Adipocyte (in vitro differentiated cells): ENCODE data around the gene OAS3.
"Not testable (repeated sequence)": the region's sequence is repeated elsewhere in the genome, so short reads cannot be mapped to it uniquely, and the experiment has no call there.

ENCODE experiments used
- DNase-seq: peaks from one replicate; pipeline ENCODE4 v3.0.0-alpha.2; 2015; ENCODE audit warnings: low read depth
- H3K27me3 ChIP-seq: replicated peaks from 2 replicates; pipeline ENCODE4 v1.7.0; 2013; ENCODE audit warnings: mild to moderate bottlenecking, low read length, moderate library complexity; ENCODE audit not compliant: control insufficient read depth, insufficient read depth
- H3K36me3 ChIP-seq: 2 replicates; pipeline ENCODE4 v1.7.0; 2013; ENCODE audit warnings: low read length, mild to moderate bottlenecking, moderate library complexity; ENCODE audit not compliant: control insufficient read depth, insufficient read depth, severe bottlenecking
- H3K4me1 ChIP-seq: 2 replicates; pipeline ENCODE4 v1.7.0; 2013; ENCODE audit warnings: mild to moderate bottlenecking, low read length, moderate library complexity; ENCODE audit not compliant: control insufficient read depth, insufficient read depth
- H3K4me3 ChIP-seq: 2 replicates; pipeline ENCODE4 v1.7.0; 2013; ENCODE audit warnings: mild to moderate bottlenecking, low read length, moderate library complexity
- H3K9ac ChIP-seq: 2 replicates; pipeline ENCODE4 v1.7.0; 2013; ENCODE audit warnings: mild to moderate bottlenecking, low read length, moderate library complexity
- H3K9me3 ChIP-seq: 2 replicates; pipeline ENCODE4 v1.7.0; 2013; ENCODE audit warnings: mild to moderate bottlenecking, low read length, moderate library complexity; ENCODE audit not compliant: control insufficient read depth

The OAS3 gene

DNA sequence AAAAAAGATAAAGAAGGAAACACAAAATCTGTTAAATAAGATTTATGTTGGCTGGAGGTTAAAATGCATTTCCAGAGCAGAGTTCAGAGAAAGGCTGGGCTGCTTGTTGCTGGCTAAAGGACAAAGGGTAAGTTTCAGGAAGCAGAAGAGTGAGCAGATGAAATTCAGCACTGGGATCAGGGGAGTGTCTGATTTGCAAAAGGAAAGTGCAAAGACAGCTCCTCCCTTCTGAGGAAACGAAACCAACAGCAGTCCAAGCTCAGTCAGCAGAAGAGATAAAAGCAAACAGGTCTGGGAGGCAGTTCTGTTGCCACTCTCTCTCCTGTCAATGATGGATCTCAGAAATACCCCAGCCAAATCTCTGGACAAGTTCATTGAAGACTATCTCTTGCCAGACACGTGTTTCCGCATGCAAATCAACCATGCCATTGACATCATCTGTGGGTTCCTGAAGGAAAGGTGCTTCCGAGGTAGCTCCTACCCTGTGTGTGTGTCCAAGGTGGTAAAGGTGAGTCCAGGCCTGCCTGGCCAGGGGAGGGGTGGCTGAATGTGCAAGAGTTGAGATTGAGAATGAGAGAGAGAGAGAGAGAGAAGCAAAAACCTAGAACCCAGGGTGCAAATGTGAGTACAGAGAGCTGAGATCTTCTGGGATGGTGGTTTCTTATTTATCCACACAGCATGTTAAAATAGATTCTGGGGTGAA lies 31.4 kb upstream of the OAS3 start, which contains the start of gene OAS1:
TSS of gene OAS1 (plus strand) at position 251 of the 703 bp plus-strand sequence. CDS start at position 329, 78 bp downstream.
- H3K9ac ChIP-seq = peak within 1 kb of the TSS; percentile 81
- peaks cover 11% of the 10 kb centered on the region for H3K36me3 ChIP-seq
- peak; percentile 48 for DNase-seq
- H3K4me3 ChIP-seq = peak within 1 kb of the TSS; percentile 82
- peaks cover 50% of the 10 kb centered on the region for H3K4me1 ChIP-seq
- H3K9me3 ChIP-seq = peaks cover 6% of the 10 kb centered on the region
- H3K27me3 ChIP-seq = no peaks in the 10 kb centered on the region

DNA sequence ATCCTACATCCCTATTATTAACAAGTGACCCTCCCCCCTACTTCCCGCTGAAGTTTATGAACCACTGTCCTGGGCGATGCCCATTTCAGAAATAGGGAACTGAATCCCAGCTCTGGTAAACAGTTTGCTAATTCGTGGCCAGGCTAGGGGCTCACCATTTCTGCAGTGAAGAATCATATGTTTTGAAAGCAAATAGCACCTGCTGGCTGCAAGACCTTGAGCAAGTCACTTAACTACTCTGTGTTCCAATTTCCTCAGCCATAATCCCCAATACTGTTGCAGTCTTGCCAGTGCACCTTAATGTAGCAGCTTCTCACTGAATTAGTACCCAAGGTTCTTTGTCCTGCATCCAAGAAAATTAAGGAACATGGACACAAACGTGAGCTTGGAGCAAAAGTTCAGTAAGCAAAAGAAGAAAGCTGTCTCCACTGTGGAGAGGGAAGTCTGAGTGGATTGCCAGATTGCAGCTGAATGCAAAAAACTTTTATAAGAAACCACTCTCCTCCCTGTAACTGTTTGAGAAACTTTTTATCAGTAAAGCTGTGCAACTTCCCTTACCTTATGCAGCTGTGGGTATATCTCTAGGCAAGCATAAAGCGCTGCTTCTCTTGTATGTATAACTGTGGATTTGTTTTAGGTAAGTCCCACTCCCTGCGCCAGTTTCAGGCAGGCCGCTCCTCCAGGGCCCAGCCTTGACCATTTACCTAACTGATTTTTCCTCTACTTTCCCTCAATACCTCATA lies 30.7 kb upstream of the OAS3 start:
- Histone ChIP-seq H3K9ac (peak overlapping the region; percentile 81), H3K27me3 (no peaks in the 10 kb centered on the region), H3K9me3 (peaks cover 13% of the 10 kb centered on the region), H3K36me3 (peaks cover 18% of the 10 kb centered on the region), H3K4me1 (peaks cover 50% of the 10 kb centered on the region), H3K4me3 (peak overlapping the region; percentile 82)
- DNase-seq = no peak

GRCh38 chr12:112908548-112908947 lies 29.7 kb upstream of the OAS3 start:
- Histone ChIP-seq H3K4me3 (peak overlapping the region; percentile 82), H3K4me1 (peaks cover 42% of the 10 kb centered on the region), H3K36me3 (peaks cover 21% of the 10 kb centered on the region), H3K9me3 (peaks cover 23% of the 10 kb centered on the region), H3K9ac (peak overlapping the region; percentile 81), H3K27me3 (no peaks in the 10 kb centered on the region)
- DNase-seq = no peak

DNA sequence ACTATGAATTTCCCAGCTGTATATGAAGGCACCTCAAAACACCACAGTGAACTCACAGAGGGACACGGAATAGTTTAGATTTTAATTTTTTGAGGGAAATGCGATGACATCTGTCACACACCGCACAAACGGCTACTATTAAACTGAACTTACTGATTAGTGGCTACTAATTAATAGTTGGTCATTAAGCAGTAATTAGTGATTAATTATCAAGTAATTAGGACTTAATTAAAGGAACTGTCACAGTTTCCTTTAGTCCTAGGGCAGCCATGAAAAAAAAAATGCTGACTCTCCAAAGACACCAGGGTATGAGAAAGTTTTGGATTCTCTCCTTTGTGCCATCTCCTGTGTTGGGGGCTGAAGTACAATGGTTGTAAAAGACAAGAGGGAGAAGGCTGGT lies 28.6 kb upstream of the OAS3 start:
- no peak for DNase-seq
- Histone ChIP-seq H3K4me3 (no peak overlapping the region), H3K4me1 (peaks cover 32% of the 10 kb centered on the region), H3K9me3 (peaks cover 30% of the 10 kb centered on the region), H3K9ac (no peak overlapping the region), H3K27me3 (no peaks in the 10 kb centered on the region), H3K36me3 (peaks cover 21% of the 10 kb centered on the region)

DNA sequence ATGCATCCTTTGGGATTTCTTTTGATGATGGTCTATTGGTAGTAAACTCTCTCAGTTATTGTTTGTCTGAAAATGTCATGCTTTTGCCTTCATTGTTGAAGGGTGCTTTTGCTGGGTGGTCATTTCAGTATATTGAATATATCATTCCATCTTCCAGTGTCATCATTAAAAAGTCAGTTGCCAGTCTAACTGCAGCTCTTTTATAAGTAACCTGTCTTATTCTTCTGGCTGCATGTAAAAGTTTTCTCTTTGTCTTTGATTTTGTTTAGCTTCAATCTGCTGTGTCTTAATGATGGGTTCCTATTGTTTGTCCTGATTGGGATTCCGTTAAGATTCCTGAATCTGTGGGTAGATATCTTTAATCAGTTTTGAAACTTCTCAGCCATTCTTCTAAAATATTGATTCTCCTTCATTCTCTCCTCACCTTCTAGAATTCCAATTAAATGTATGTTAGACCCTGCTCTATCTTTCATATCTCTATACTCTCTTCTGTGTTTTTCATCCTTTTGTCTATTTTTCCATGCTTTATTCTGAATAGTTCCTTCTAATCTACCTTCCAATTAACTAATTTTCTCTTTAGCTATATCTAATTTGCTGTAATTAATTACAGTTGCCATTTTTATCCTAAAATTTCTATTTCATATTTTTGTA lies 25.1 kb upstream of the OAS3 start:
- no peak for DNase-seq
- Histone ChIP-seq H3K9me3 (peaks cover 32% of the 10 kb centered on the region), H3K36me3 (peaks cover 38% of the 10 kb centered on the region), H3K4me3 (peak overlapping the region; percentile 24), H3K27me3 (no peaks in the 10 kb centered on the region), H3K4me1 (peaks cover 13% of the 10 kb centered on the region), H3K9ac (no peak overlapping the region)

GRCh38 chr12:112913888-112914287 lies 24.4 kb upstream of the OAS3 start:
- H3K9ac ChIP-seq, H3K4me3 ChIP-seq, H3K27me3 ChIP-seq, H3K4me1 ChIP-seq, DNase-seq: not testable (repeated sequence)
- Histone ChIP-seq H3K36me3 (peaks cover 46% of the 10 kb centered on the region), H3K9me3 (peaks cover 32% of the 10 kb centered on the region)

DNA sequence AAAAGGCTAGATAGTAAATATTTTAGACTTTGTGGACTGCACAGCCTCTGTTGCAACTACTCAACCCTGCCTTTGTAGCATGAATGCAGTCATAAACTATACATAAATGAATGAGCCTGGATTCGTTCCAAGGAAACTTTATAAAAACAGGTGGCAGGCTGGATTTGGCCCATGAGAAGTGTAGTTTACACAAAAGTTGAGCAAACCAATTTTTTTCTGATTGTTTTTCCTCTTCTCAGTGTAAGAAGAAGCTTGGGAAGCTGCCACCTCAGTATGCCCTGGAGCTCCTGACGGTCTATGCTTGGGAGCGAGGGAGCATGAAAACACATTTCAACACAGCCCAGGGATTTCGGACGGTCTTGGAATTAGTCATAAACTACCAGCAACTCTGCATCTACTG lies 22.0 kb upstream of the OAS3 start:
- peaks cover 48% of the 10 kb centered on the region for H3K36me3 ChIP-seq
- DNase-seq = peak; percentile 77
- H3K27me3 ChIP-seq = no peaks in the 10 kb centered on the region
- H3K9me3 ChIP-seq = peaks cover 32% of the 10 kb centered on the region
- H3K4me1 ChIP-seq = peaks cover 10% of the 10 kb centered on the region
- H3K9ac ChIP-seq = no peak overlapping the region
- no peak overlapping the region for H3K4me3 ChIP-seq

- H3K36me3 ChIP-seq = peaks cover 35% of the 10 kb centered on the region
Observed at GRCh38 chr12:112919121-112919520, 19.2 kb upstream of the OAS3 start.

GRCh38 chr12:112924986-112925385 lies 13.3 kb upstream of the OAS3 start:
- Histone ChIP-seq H3K36me3 (no peaks in the 10 kb centered on the region), H3K27me3 (peaks cover 5% of the 10 kb centered on the region), H3K9me3 (peaks cover 11% of the 10 kb centered on the region), H3K4me3 (peak overlapping the region; percentile 60), H3K9ac (peak overlapping the region; percentile 41), H3K4me1 (peaks cover 10% of the 10 kb centered on the region)
- no peak for DNase-seq

More at GRCh38 chr12:112919121-112919520, 19.2 kb upstream of the OAS3 start:
- Histone ChIP-seq H3K9me3 (peaks cover 4% of the 10 kb centered on the region), H3K9ac (no peak overlapping the region), H3K27me3 (no peaks in the 10 kb centered on the region), H3K4me1 (peaks cover 10% of the 10 kb centered on the region), H3K4me3 (no peak overlapping the region)
- DNase-seq = no peak

GRCh38 chr12:112926416-112927033 lies 11.7 kb upstream of the OAS3 start:
- not testable (repeated sequence) for DNase-seq, H3K4me3 ChIP-seq, H3K9ac ChIP-seq, H3K4me1 ChIP-seq, H3K27me3 ChIP-seq, H3K36me3 ChIP-seq
- peaks cover 11% of the 10 kb centered on the region for H3K9me3 ChIP-seq

- Histone ChIP-seq H3K27me3 (peaks cover 5% of the 10 kb centered on the region), H3K4me1 (peaks cover 10% of the 10 kb centered on the region), H3K9ac (no peak overlapping the region), H3K9me3 (peaks cover 11% of the 10 kb centered on the region), H3K4me3 (no peak overlapping the region), H3K36me3 (no peaks in the 10 kb centered on the region)
- no peak for DNase-seq
Observed at GRCh38 chr12:112927475-112927874, 10.8 kb upstream of the OAS3 start.
